T-helper 1 cell (primary cell): Measurements from ENCODE around the gene TRAF4.
"Not testable (repeated sequence)": the region's sequence is repeated elsewhere in the genome, so short reads cannot be mapped to it uniquely, and the experiment has no call there.

Experiments used
- DNase-seq, 5 donors: peaks; one replicate each; pipeline ENCODE4 v3.0.0-alpha.2; 2012 to 2020

The TRAF4 gene

DNA sequence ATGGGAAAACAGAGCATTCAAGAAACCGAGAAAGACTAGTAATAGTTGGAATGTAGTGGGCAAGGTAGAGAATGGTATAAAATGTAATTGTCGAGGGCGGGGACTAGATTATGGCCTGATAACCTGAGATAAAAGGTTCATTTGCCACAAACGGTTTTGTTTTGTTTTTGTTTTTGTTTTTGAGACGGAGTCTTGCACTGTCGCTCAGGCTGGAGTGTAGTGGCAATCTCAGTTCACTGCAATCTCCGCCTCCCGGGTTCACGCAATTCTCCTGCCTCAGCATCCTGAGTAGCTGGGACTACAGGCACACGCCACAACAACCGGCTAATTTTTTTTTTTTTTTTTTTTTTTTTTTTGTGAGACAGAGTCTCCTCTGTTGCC, 13.9 kb upstream of the TRAF4 start:
- DNase-seq: no peak

GRCh38 chr17:28733346-28733745, 10.5 kb upstream of the TRAF4 start:
- no peak for DNase-seq

- no peak for DNase-seq
Measured at GRCh38 chr17:28734712-28735241, 9.0 kb upstream of the TRAF4 start.

GRCh38 chr17:28735242-28735722, 8.5 kb upstream of the TRAF4 start:
- DNase-seq: no peak

DNA sequence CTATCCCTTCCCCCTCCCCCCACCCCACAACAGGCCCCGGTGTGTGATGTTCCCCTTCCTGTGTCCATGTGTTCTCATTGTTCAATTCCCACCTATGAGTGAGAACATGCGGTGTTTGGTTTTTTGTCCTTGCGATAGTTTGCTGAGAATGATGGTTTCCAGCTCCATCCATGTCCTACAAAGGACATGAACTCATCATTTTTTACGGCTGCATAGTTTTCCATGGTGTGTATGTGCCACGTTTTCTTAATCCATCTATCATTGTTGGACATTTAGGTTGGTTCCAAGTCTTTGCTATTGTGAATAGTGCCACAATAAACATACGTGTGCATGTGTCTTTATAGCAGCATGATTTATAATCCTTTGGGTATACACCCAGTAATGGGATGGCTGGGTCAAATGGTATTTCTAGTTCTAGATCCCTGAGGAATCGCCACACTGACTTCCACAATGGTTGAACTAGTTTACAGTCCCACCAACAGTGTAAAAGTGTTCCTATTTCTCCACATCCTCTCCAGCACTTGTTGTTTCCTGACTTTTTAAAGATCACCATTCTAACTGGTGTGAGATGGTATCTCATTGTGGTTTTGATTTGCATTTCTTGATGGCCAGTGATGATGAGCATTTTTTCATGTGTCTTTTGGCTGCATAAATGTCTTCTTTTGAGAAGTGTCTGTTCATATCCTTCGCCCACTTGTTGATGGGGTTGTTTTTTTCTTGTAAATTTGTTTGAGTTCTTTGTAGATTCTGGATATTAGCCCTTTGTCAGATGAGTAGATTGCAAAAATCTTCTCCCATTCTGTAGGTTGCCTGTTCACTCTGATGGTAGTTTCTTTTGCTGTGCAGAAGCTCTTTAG, 7.7 kb upstream of the TRAF4 start:
- not testable (repeated sequence) for DNase-seq

- DNase-seq: no peak
Measured at GRCh38 chr17:28737316-28737715, 6.5 kb upstream of the TRAF4 start.

DNA sequence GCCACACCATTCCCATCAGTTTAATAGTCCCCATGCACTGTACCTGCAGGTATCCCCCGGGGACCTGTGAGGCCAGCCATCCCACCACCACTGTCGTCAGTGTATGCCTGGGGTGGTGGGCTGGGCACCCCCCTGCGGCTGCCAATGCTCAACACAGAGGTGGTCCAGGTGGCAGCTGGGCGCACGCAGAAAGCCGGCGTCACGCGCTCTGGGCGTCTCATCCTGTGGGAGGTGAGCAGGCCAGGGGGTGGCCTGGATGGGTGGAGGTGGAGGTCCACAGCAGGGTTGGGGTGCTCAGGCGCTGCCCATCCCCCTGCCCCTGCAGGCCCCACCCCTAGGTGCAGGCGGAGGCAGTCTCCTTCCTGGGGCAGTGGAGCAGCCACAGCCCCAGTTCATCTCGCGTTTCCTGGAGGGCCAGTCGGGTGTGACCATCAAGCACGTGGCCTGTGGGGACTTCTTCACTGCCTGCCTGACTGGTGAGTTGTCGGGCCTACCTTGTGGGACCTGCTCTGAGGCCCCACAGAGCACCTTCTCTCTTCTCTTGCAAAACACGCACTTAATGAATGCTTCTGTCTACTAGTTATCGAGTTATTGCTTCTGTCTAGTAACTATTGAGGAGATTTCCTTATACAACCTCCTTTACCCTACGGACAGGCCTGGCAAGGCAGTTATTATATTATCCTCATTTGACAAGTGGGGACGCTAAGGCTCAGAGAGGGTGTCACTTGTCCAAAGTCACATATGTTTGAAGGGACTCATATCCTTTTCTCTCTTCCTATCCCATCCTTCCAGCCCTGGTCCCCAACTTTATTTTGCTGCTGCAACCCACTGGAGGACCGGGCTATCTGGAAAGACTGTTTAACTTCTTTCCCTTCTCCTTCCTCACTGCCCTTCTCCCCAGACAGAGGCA, 5.8 kb upstream of the TRAF4 start:
- DNase-seq: no peak

DNA sequence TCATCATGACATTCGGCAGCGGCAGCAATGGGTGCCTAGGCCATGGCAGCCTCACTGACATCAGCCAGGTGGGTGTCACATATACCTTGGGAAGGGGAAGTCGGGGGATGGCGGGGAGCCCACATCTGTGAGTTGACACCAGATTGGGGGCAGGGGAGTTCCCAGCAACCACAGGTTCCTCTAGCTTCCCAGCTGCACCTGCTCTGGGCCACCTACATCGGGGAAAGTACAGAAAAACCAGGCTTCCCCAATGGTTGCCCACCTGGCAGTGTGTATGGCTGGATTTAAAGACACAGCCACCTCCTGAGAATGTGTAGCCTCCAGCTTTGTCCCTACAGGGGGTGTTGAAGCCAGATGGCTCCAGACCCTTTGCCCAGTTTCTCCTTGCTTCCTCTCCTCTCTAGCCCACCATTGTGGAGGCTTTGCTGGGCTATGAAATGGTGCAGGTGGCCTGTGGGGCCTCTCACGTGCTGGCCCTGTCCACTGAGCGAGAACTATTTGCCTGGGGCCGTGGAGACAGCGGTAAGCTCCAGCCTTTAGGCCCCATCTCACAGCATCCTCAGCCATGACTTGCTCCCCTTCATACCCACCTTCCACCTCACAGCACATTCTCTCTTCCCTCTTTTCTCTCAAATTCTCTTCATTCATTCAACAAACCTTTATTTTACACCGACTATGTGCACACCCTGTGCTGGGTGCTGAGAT, 5.0 kb upstream of the TRAF4 start:
- peak in 1 of 5 donors; percentile 39 for DNase-seq

DNA sequence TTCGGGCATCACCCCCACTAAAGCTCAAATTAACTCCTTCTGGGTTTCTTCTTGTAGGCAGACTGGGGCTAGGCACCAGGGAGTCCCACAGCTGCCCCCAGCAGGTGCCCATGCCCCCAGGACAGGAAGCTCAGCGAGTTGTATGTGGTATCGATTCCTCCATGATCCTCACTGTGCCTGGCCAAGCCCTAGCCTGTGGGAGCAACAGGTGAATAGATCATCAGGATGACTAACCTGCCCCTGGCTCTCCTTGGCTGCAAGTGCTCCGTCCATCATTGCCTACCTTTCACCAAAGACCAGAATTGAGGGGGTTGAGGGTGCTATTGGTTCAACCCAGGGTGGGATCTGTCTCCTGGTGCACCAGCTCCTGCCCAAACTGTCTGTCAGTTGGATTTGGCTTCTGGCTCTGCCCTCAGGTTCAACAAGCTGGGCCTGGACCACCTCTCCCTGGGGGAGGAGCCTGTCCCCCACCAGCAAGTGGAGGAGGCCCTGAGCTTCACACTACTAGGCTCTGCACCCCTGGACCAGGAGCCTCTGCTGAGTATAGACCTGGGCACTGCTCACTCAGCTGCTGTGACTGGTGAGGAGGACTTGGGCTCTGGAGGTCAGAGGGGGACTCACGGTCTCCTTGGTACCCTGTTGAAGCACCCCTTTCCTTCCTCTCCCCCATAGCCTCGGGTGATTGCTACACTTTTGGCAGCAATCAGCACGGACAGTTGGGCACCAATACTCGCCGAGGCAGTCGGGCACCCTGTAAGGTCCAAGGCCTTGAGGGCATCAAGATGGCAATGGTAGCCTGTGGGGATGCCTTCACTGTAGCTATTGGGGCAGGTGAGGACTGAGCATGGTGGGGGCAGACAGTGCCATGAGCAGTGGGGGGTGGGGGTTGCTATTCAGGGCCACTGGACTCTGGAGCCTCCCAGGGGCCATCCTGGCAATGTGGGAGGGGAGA, 3.1 kb upstream of the TRAF4 start:
- no peak for DNase-seq

- DNase-seq: no peak
Measured at GRCh38 chr17:28741358-28742349, 2.2 kb upstream of the TRAF4 start.

GRCh38 chr17:28744104-28744971, 527 bp downstream of the TRAF4 start:
- peak; percentile 48 to 78 (median 62) for DNase-seq

DNA sequence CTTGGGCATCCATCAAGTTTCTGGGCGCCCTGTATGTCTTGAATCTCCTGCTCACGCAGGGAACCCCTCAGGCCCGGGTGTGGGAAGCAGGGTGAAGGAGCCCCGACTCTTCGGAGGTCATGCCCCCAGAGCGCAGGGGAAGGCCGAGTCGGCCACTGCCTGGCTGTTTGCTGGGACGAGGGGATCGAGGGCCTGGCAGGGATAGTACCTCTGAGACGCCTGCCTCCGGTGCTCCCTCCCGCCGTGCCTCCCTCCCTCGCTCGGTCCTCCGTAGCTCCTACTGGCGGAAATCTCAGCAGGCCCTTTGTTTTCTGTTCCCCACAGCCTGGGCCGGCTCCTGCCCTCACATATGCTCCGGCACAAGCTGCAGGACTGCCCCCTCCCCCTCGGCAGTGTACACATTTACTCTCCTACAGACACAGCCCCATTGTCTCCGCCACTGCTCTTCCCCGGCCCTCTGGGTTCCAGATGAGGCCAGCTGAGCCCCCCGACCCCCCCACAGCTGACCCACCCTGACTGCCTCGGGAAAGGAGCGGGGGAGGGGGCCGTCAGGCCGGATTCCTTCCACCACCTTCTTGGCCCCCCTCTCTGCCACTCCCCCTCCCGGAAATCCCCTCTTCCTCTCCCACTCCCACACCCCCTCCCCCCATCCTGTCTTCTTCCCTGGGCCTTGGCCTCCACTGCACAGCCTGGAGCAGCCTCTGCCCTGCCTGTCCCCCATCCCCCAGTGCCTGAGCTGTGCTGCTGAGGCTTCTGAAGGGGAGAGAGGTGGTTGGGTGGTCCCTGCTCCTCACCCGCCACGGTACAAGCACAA, 1.4 kb downstream of the TRAF4 start:
- peak in 2 of 5 donors; percentile 23 to 51 for DNase-seq

- DNase-seq: no peak
Measured at GRCh38 chr17:28745786-28746411, 2.1 kb downstream of the TRAF4 start.

GRCh38 chr17:28746611-28747050, 2.8 kb downstream of the TRAF4 start:
- DNase-seq: no peak

GRCh38 chr17:28747051-28747691, 3.4 kb downstream of the TRAF4 start:
- DNase-seq: no peak

- DNase-seq: no peak
Measured at GRCh38 chr17:28747801-28748750, 4.3 kb downstream of the TRAF4 start.
